RPMI8226 (cell line): ENCODE measurements around the gene C1orf105.
"Not testable (repeated sequence)": the region's sequence is repeated elsewhere in the genome, so short reads cannot be mapped to it uniquely, and the experiment has no call there.

Source experiments
- DNase-seq: peaks from one replicate; pipeline ENCODE4 v3.0.0-alpha.2; 2015

The C1orf105 gene

DNA sequence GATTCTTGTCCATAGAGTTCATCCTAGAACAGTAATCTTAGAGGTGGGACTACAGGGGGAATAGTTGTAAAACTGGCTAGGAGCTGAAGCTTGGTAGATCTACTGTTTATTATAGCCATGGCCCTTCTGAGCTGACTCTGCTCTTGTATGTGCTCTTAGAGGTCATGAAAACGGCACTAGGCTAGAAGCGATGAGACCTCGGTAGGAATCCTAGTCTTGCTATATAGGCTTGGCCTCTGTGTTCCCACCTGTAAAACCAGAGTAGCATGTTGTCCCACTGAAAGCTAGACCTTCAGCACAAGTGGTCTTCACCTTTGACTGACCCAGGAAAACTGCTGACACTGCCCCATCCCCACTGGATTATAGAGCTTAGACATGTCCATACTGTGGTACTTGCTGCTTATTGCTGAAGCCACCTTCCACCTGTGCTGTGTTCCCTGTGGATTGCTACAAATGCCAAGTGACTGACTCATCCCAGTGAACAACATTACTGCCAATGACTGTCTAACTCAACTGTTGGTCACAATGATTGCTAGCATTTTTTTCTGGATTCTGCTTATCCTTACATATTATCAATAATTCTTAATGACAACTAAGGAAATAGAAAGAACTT is 46.4 kb downstream of the C1orf105 start:
- DNase-seq, result no peak

- DNase-seq, result no peak
Measured at GRCh38 chr1:172467446-172467845, 47.0 kb downstream of the C1orf105 start.

DNA sequence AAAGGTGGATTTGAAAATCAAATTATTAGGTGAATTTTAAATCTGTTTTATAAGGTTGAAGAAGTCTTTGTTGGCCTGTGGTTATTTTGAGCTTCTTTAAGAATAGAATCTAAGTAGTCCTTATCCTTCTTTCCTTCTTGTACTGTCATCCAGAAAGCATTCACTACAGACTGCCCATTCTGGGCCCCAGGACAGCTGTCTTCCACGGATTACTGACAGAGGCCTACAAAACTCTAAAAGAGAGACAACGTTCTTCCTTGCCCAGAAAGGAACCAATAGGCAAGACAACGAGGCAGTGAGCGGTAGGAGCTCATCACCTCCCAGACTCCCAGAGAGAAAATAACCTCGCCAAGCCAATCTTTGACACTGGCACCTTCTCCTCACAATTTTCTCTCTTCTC is 47.8 kb downstream of the C1orf105 start:
- DNase-seq, result no peak

- DNase-seq, result no peak
Measured at GRCh38 chr1:172469717-172470116, 49.2 kb downstream of the C1orf105 start.

DNA sequence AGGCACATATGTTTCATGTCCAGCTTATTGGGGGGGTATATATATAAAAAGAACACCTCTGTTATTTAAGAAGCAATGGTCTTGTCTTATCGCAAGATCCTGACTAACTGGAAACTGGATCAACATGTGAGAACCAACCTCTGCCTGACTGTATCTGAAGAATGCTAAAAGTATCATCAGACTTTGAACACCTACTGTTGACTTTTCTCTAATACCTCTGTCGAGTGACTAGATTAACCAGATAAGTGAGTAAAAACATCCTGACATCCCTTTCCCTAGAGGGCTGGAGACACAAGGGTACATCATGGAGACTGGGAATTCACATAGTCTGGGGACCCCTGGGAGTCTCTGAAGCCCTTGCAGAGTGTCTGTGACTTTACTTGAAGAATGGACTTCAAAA is 49.7 kb downstream of the C1orf105 start:
- DNase-seq, result no peak

- DNase-seq, result no peak
Measured at GRCh38 chr1:172471666-172472065, 51.2 kb downstream of the C1orf105 start.

- DNase-seq, result no peak
Measured at GRCh38 chr1:172472495-172472894, 52.0 kb downstream of the C1orf105 start.

- no peak for DNase-seq
Measured at GRCh38 chr1:172473302-172473701, 52.8 kb downstream of the C1orf105 start.

DNA sequence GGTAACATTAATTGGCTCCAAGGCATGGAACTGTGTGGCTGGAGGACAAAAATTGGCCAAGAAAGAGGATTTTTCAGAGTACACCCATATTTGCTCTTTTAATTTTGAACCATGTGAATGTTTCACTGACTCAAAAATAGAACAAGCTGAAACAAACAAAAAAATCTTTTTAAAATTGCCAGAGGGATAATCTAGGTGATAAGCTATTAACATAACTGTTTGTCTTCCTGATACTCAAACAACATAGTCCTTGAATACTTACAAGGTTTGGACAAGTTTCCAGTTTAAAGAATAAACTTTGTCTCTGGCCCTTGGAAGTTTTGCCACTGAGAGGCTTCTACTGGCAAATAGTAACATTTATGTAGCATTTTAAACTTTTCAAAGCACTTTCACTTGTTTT is 53.4 kb downstream of the C1orf105 start:
- no peak for DNase-seq

DNA sequence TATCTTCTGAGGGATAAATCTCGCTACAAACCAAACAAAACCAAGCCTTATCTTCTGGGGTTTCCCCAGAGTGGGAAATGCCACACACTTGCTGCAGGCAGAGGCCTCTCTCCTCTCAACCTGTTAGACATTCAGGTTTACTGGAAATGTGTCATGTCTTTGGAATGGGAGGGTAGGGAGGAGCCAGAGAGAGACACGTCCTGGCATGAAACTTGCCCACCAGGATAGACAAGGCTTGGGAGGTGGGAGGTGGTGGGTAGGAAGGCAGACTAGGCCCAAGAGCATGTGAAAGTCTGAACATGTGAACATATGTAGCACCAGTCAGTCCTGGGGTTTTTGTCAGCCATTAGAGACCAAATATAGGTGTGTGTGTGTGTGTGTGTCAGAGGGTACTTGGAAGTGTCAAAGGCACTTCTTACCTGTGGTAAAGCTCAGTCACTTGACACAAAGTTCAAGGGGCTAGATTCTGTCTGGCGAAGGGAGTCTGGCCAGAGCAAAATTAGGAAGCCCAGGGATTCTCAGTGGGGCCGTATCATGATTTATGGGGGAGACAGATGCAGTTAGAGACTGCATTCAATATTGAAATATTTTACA is 55.8 kb downstream of the C1orf105 start:
- DNase-seq, result no peak

DNA sequence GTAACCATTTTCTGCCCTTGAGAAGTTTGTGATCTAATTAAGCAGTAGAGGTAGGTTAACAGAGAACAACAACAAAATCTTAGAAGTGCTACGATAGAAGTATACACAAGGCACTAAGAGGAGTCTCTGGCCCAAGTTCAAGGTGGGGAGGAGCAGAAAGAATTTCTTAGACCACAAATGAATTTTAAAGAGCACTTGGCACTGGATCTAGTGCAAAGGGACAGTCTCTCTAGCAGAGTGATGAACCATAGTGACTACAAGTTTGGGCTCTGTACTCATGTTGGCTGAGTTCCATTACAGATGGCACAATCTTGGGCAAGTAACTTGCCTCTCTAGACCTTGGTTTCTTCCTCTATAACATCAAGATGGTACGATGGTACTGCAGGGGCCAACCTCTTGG is 56.7 kb downstream of the C1orf105 start:
- DNase-seq, result no peak

GRCh38 chr1:172477741-172478140 is 57.3 kb downstream of the C1orf105 start:
- no peak for DNase-seq

DNA sequence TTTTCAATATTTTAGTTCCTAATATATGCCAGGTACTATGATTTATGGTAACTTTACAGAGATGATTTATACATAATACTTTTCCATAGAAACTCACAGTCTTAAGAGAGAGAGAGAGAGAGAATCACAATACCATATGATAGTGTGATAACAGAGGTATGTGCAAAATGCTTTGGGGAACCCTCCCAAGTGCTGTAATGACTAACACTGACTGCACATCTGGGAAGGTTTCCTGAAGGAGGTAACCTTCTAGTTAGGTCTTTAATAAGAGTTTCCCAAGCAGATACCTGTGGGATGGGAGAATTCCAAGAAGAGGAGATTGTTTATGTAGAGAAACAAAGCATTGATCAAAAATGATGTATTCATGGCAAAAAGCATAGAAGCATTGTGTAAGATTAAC is 58.0 kb downstream of the C1orf105 start:
- no peak for DNase-seq

- no peak for DNase-seq
Measured at GRCh38 chr1:172480431-172480830, 59.9 kb downstream of the C1orf105 start.

GRCh38 chr1:172482044-172482443 is 61.6 kb downstream of the C1orf105 start:
- no peak for DNase-seq

GRCh38 chr1:172483448-172483847 is 63.0 kb downstream of the C1orf105 start:
- DNase-seq, result no peak

GRCh38 chr1:172484252-172484651 is 63.8 kb downstream of the C1orf105 start:
- DNase-seq, result no peak

GRCh38 chr1:172485626-172486025 is 65.1 kb downstream of the C1orf105 start:
- DNase-seq, result no peak

DNA sequence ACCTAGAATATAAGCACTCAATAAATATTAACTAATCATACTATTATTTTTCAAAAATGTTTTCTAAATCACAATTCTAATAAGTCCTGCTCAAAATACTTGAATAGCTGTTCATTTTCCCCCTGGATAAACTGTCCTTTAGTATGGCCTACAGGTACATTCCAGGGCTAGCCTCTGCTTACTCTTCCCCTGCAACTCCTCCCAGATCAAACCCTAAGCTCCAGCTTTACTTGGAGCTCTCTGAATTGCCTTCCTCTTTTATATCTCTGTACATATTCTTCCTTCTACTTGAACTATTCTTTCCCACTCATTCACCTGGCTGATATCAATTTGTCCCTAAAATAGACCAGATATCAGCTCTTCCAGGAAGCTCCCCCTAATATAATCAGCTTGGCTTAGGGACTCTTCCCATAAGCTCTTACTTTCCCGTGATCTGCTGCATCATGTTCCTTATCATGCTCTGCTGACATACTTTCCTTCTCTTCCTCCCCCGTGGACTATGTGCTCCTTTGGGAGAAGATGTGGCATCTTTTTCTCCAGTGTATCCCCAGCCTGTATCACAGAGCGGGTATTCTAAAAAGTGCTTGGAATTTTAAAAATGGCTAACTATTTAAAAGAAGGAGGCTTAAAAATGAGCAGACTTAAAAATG is 66.4 kb downstream of the C1orf105 start:
- DNase-seq, result no peak

- DNase-seq, result no peak
Measured at GRCh38 chr1:172487550-172487949, 67.1 kb downstream of the C1orf105 start.

DNA sequence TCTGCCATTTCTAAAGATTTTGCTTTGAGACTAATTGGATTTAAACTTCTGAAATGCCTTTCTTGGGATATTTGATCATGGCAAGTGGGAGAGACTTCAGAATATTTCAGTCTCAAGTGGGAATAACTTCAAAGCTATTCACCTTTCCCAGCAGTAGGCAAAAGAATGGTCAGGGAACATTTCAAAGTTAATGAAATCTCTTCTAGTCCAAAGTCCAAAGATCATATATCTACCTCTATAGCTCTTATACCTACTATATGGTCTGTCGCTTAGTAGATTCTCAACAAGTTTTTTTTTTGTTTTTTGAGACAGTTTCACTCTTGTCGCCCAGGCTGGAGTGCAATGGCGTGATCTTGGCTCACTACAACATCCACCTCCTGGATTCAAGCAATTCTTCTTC is 67.9 kb downstream of the C1orf105 start:
- no peak for DNase-seq

DNA sequence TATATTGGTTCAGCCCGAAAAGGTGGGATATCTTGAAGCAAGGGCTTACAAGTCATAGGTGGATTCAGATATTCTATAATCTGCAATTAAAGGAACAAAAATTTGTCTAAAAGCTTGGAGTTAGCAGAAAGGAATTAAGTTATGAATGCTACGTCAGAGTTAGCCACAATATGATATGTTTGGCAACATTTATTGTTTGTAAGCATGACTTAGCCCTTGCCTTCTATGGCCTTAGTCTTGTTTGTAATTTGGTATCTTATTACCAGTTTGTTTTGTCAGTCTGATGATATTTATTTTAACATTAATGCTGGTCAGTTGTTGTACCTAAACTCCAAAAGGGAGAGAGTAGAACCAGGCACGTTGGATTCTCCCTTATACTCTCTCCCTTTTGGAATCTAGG is 69.4 kb downstream of the C1orf105 start:
- DNase-seq, result no peak

GRCh38 chr1:172492421-172492820 is 71.9 kb downstream of the C1orf105 start:
- no peak for DNase-seq

GRCh38 chr1:172494166-172494565 is 73.7 kb downstream of the C1orf105 start:
- no peak for DNase-seq

- not testable (repeated sequence) for DNase-seq
Measured at GRCh38 chr1:172496127-172496526, 75.6 kb downstream of the C1orf105 start.
